HepG2 (cell line): ENCODE measurements around the gene KCNQ1OT1. TPM values are rescaled to one million over a fixed set of nuclear protein-coding genes. Genes with fewer than 3 reads are reported as not detected.

Experiments used
- ATF1 ChIP-seq: IDR thresholded peaks from 2 replicates; pipeline ENCODE4 v1.6.1; 2016; ENCODE audit warnings: mild to moderate bottlenecking, control low read depth
- HDAC1 ChIP-seq: sonication (generic); formaldehyde crosslinking; IDR thresholded peaks from 2 replicates; pipeline ENCODE4 v1.5.1; 2020; ENCODE audit warnings: mild to moderate bottlenecking, missing genetic modification reagents
- NFIB ChIP-seq: sonication (generic); formaldehyde crosslinking; IDR thresholded peaks from 2 replicates; pipeline ENCODE4 v1.9.0; 2021; ENCODE audit warnings: missing genetic modification reagents, mild to moderate bottlenecking, borderline replicate concordance
- POLR2G ChIP-seq: fragments of 200-400 bp; formaldehyde crosslinking; IDR thresholded peaks from 2 replicates; pipeline ENCODE4 v1.6.1; 2018; ENCODE audit warnings: mild to moderate bottlenecking, low read depth, low read length, moderate library complexity
- RAD21 ChIP-seq: fragments of 450-650 bp; formaldehyde crosslinking; IDR thresholded peaks from 2 replicates; pipeline ENCODE4 v1.5.0; 2020; ENCODE audit warnings: mild to moderate bottlenecking
- TRIM24 ChIP-seq: sonication (generic); formaldehyde crosslinking; IDR thresholded peaks from 2 replicates; pipeline ENCODE4 v1.8.0; 2022; ENCODE audit warnings: mild to moderate bottlenecking, missing genetic modification reagents
- ZFY ChIP-seq: sonication (generic); formaldehyde crosslinking; IDR thresholded peaks from 2 replicates; pipeline ENCODE4 v1.4.0; 2020; ENCODE audit warnings: missing genetic modification reagents
- ZNF550 ChIP-seq: sonication (generic); formaldehyde crosslinking; IDR thresholded peaks from 2 replicates; pipeline ENCODE4 v1.4.0; 2020; ENCODE audit warnings: mild to moderate bottlenecking, missing genetic modification reagents, borderline replicate concordance
- ZNF75D ChIP-seq: sonication (generic); formaldehyde crosslinking; IDR thresholded peaks from 2 replicates; pipeline ENCODE4 v1.8.1; 2023; ENCODE audit warnings: missing genetic modification reagents, mild to moderate bottlenecking, borderline replicate concordance
- ZNF781 ChIP-seq: sonication (generic); formaldehyde crosslinking; IDR thresholded peaks from 2 replicates; pipeline ENCODE4 v1.5.1; 2020; ENCODE audit warnings: borderline replicate concordance, mild to moderate bottlenecking, missing genetic modification reagents; ENCODE audit errors: not compliant biosample characterization
- polyA plus RNA-seq, 8 experiments: library from polyadenylated mRNA; depleted of rRNA in 3 of 8; stranded (reverse) in 7 of 8; unstranded in 1 of 8; fragments of >200 nt; fragmentation: Illumina TruSeq in 4 of 8; extraction: Trizol in 4 of 8; gene quantifications; 2 replicates each; pipeline versions ENCODE4 v1.2.1 to v1.2.3, GENCODE V29; 2011 to 2016; ENCODE audit warnings: low read depth in 4 of 8, missing spikeins in 1 of 8, mixed read lengths in 1 of 8; ENCODE audit not compliant: insufficient read depth in 1 of 8
- total RNA-seq, 5 experiments: library from RNA; depleted of rRNA; stranded (reverse); fragments of >200 nt; fragmentation: Illumina TruSeq; extraction: Trizol; gene quantifications; 2 replicates each; pipeline ENCODE4 v1.2.3, GENCODE V29; 2016; ENCODE audit warnings: low read depth in 1 of 5
- TF ChIP-seq, protein P1 (sequence below), 2 experiments: sonication (generic) in 1 of 2; formaldehyde crosslinking in 1 of 2; IDR thresholded peaks; 2 replicates each; pipeline versions ENCODE4 v1.4.0 to v1.6.1; 2018 to 2020; ENCODE audit warnings: missing genetic modification reagents in 2 of 2, borderline replicate concordance in 1 of 2, low read depth in 1 of 2, mild to moderate bottlenecking in 1 of 2, missing biosample characterization in 1 of 2
- TF ChIP-seq, protein P2 (sequence below): sonication (generic); formaldehyde crosslinking; IDR thresholded peaks from 2 replicates; pipeline ENCODE4 v1.4.0; 2020; ENCODE audit warnings: missing genetic modification reagents

The KCNQ1OT1 gene
- total and polyA plus RNA-seq, 2 of the 13 experiments (the other 11 are each of a cell fraction or from before 2014, with no cell fraction given), result 1.3 to 18.9 TPM

DNA sequence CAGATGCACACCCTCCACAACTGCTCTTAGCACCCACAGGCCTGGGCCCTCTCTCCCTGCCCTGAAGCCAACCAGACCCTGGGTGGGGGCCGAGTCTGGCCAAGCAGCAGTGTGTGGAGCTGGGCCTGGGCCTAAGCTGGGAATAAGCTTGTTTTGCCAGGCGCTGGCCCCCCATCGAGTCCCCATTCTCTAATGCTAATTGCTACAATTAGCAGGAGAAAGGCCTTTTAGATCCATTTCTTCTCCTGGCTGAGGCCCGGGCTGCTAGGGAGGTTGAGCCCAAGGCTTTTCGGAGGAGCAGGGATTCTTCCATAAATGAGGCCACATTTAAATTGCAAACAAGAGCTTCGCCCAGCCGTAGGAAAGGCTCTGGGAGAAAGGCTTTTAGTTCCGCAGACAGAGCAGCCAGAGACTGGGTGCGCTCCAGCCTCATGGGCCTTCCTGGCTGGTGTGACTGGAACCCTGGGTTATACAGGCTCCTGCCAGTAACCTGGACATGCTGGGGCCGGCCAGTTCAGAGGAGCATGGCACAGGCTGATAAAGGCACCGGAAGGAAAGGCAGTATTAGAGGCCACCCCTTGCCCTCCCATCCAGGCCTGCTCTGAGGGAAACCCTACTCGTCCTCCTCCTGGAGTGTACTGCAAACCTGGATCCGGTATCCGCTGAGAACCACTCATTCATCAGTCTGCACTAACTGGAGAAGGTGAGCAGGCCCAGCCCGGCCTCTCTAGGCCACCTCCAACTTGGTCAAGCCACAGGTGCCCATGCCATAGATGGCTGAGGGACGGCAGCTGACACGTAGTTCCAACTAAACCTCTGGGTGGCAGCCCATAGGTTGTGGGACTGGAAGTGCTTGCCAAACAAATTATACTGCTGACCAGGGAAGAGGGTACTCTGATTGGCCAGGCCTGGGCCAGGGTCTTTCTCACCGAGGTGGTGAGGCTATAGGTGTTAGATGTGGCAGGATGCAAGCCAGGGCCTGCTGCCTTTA lies 6.2 kb downstream of the KCNQ1OT1 start (continued):
- TF ChIP-seq, protein P1, sequence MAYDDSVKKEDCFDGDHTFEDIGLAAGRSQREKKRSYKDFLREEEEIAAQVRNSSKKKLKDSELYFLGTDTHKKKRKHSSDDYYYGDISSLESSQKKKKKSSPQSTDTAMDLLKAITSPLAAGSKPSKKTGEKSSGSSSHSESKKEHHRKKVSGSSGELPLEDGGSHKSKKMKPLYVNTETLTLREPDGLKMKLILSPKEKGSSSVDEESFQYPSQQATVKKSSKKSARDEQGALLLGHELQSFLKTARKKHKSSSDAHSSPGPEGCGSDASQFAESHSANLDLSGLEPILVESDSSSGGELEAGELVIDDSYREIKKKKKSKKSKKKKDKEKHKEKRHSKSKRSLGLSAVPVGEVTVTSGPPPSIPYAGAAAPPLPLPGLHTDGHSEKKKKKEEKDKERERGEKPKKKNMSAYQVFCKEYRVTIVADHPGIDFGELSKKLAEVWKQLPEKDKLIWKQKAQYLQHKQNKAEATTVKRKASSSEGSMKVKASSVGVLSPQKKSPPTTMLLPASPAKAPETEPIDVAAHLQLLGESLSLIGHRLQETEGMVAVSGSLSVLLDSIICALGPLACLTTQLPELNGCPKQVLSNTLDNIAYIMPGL (CRISPR knock-in tag; IDR thresholded peaks at IDR 0.05; ENCODE audit: borderline replicate concordance in 1 of 2, low read depth in 1 of 2), result no peak
- TF ChIP-seq POLR2G (peak; percentile 10), TRIM24 (CRISPR knock-in tag) (no peak), ZNF781 (CRISPR knock-in tag) (no peak), ZNF75D (CRISPR knock-in tag) (no peak), ZFY (CRISPR knock-in tag) (peak; percentile 46; the same call in 1 of the 2 replicates), ATF1 (CRISPR knock-in tag) (no peak), HDAC1 (CRISPR knock-in tag) (no peak), RAD21 (CRISPR knock-in tag) (peak; percentile 27; the same call in 1 of the 2 replicates), NFIB (CRISPR knock-in tag) (no peak), ZNF550 (no peak)
- TF ChIP-seq, protein P2, sequence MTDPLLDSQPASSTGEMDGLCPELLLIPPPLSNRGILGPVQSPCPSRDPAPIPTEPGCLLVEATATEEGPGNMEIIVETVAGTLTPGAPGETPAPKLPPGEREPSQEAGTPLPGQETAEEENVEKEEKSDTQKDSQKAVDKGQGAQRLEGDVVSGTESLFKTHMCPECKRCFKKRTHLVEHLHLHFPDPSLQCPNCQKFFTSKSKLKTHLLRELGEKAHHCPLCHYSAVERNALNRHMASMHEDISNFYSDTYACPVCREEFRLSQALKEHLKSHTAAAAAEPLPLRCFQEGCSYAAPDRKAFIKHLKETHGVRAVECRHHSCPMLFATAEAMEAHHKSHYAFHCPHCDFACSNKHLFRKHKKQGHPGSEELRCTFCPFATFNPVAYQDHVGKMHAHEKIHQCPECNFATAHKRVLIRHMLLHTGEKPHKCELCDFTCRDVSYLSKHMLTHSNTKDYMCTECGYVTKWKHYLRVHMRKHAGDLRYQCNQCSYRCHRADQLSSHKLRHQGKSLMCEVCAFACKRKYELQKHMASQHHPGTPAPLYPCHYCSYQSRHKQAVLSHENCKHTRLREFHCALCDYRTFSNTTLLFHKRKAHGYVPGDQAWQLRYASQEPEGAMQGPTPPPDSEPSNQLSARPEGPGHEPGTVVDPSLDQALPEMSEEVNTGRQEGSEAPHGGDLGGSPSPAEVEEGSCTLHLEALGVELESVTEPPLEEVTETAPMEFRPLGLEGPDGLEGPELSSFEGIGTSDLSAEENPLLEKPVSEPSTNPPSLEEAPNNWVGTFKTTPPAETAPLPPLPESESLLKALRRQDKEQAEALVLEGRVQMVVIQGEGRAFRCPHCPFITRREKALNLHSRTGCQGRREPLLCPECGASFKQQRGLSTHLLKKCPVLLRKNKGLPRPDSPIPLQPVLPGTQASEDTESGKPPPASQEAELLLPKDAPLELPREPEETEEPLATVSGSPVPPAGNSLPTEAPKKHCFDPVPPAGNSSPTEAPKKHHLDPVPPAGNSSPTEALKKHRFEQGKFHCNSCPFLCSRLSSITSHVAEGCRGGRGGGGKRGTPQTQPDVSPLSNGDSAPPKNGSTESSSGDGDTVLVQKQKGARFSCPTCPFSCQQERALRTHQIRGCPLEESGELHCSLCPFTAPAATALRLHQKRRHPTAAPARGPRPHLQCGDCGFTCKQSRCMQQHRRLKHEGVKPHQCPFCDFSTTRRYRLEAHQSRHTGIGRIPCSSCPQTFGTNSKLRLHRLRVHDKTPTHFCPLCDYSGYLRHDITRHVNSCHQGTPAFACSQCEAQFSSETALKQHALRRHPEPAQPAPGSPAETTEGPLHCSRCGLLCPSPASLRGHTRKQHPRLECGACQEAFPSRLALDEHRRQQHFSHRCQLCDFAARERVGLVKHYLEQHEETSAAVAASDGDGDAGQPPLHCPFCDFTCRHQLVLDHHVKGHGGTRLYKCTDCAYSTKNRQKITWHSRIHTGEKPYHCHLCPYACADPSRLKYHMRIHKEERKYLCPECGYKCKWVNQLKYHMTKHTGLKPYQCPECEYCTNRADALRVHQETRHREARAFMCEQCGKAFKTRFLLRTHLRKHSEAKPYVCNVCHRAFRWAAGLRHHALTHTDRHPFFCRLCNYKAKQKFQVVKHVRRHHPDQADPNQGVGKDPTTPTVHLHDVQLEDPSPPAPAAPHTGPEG (CRISPR knock-in tag), result no peak
